GM11168 (cell line): ENCODE results near the gene PAGE1.

Source experiments
- in situ Hi-C: fragments of 300-500 bp; cut with MboI; formaldehyde crosslinking; loops from one replicate; pipeline ENCODE4 v1.12.0; 2022; ENCODE audit warnings: low sequenced_read_pairs; ENCODE audit not compliant: unreplicated experiment

PAGE1 gene

GRCh38 chrX:49644991-49645637 lies 50.7 kb downstream of the PAGE1 start:
- in situ Hi-C loops = no loop called here
